ENCODE results near the gene TMEM131.

The TMEM131 gene

DNA sequence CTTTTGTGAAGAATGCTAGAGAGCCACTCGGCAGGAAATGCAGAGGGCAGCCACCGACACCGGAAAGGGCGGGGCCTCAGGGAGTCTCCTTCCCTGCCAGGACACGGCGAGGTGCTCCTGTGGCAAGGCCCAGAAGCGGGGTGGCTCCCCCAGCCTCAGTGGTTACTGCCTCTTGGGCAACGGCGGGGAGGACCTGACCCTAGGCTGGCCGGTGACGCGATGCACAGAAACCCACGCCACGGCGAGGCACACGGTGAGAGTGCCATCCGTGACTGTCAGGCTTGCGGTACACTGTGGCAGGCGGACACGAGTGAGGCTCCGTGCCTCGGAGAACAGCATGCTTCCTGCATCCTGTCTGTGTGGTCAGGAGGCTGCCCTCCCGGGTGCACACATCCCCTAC is 234.6 kb downstream of the TMEM131 start:
- Histone ChIP-seq H3K18ac (ENCODE audit: low read depth in 1 of 2, low read length in 2 of 2) (no peak overlapping the region), H3K23ac (ENCODE audit: low read length in 2 of 2) (no peak overlapping the region), H3K9me3 (ENCODE audit: control insufficient read depth, low read length) (no peaks in the 10 kb centered on the region), H3K27ac (ENCODE audit: low read length, poor library complexity, severe bottlenecking) (no peak overlapping the region), H3K4me2 (ENCODE audit: low read length, poor library complexity, severe bottlenecking) (no peak overlapping the region), H3K14ac (ENCODE audit: low read length in 2 of 2) (no peak overlapping the region), H2AFZ (ENCODE audit: low read depth, low read length) (no peak overlapping the region), H3K79me1 (replicated peaks; ENCODE audit: low read length, poor library complexity, severe bottlenecking) (no peaks in the 10 kb centered on the region), H2BK12ac (ENCODE audit: low read length in 2 of 2) (no peak overlapping the region), H3K9ac (ENCODE audit: low read length) (no peak overlapping the region), H3K4me1 (ENCODE audit: control insufficient read depth, insufficient read depth, low read depth, low read length) (peaks cover 7% of the 10 kb centered on the region), H2BK120ac (ENCODE audit: low read depth, low read length) (no peak overlapping the region), H3K4ac (ENCODE audit: low read depth in 1 of 2, low read length in 2 of 2) (no peak overlapping the region), H4K8ac (ENCODE audit: low read length) (no peak overlapping the region), H2BK15ac (ENCODE audit: low read depth, poor library complexity, severe bottlenecking) (no peak overlapping the region), H2AK5ac (ENCODE audit: low read length, severe bottlenecking) (no peak overlapping the region), H3K4me3 (ENCODE audit: insufficient read depth in 1 of 2, low read depth in 1 of 2, low read length in 2 of 2) (no peak overlapping the region), H4K91ac (ENCODE audit: low read length) (peak overlapping the region; percentile 15), H2BK5ac (ENCODE audit: low read depth, low read length, poor library complexity, severe bottlenecking) (no peak overlapping the region), H3K36me3 (ENCODE audit: control insufficient read depth in 1 of 2, insufficient read depth in 2 of 2, low read depth in 1 of 2, low read length in 2 of 2) (peaks cover 74 to 94% of the 10 kb centered on the region in 2 experiments), H3K27me3 (ENCODE audit: control insufficient read depth in 1 of 2, insufficient read depth in 1 of 2, low read length in 2 of 2) (no peaks in the 10 kb centered on the region)
- WGBS = 92% methylated on average over 23 of the region's 23 CpGs
- DNase-seq = no peak

DNA sequence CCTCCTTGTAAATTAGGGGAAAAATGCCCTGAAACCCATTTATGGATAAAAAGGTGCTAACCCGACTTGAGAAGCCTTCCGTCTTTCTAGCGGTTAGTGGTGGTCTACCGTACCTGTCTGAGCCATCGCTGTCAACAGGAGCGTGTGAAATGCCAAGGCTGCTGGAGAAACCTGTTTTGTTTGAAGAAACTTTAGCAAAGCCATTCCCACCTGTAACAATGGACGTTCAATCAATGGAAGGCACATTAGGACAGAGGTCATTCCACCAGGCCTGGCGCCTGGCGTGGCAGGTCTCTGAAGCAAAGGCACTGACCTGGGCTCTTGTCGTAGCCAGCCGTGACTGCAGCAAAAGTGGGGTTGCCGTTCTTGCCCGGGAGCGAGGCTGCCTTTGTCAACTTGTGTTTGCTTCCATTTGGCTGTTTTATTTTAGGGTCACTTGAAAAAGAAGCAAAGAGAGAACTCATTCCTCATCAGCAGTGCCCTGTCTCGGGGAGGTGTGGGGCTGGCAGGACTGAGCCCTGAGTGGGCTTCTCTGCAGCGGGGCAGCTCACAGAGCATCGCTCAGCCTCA is 235.2 kb downstream of the TMEM131 start:
- Histone ChIP-seq H3K27me3 (ENCODE audit: control insufficient read depth in 1 of 2, insufficient read depth in 1 of 2, low read length in 2 of 2) (no peaks in the 10 kb centered on the region), H2BK5ac (ENCODE audit: low read depth, low read length, poor library complexity, severe bottlenecking) (no peak overlapping the region), H3K27ac (ENCODE audit: low read length, poor library complexity, severe bottlenecking) (no peak overlapping the region), H3K14ac (ENCODE audit: low read length in 2 of 2) (no peak overlapping the region), H3K4me2 (ENCODE audit: low read length, poor library complexity, severe bottlenecking) (no peak overlapping the region), H2AK5ac (ENCODE audit: low read length, severe bottlenecking) (no peak overlapping the region), H3K23ac (ENCODE audit: low read length in 2 of 2) (no peak overlapping the region), H4K8ac (ENCODE audit: low read length) (no peak overlapping the region), H3K9ac (ENCODE audit: low read length) (no peak overlapping the region), H2AFZ (ENCODE audit: low read depth, low read length) (no peak overlapping the region), H2BK15ac (ENCODE audit: low read depth, poor library complexity, severe bottlenecking) (no peak overlapping the region), H4K91ac (ENCODE audit: low read length) (no peak overlapping the region), H3K18ac (ENCODE audit: low read depth in 1 of 2, low read length in 2 of 2) (no peak overlapping the region), H2BK120ac (ENCODE audit: low read depth, low read length) (no peak overlapping the region), H3K4ac (ENCODE audit: low read depth in 1 of 2, low read length in 2 of 2) (no peak overlapping the region), H3K4me3 (ENCODE audit: insufficient read depth in 1 of 2, low read depth in 1 of 2, low read length in 2 of 2) (no peak overlapping the region), H3K79me1 (replicated peaks; ENCODE audit: low read length, poor library complexity, severe bottlenecking) (no peaks in the 10 kb centered on the region), H3K9me3 (ENCODE audit: control insufficient read depth, low read length) (no peaks in the 10 kb centered on the region), H3K36me3 (ENCODE audit: control insufficient read depth in 1 of 2, insufficient read depth in 2 of 2, low read depth in 1 of 2, low read length in 2 of 2) (peaks cover 77 to 94% of the 10 kb centered on the region in 2 experiments), H2BK12ac (ENCODE audit: low read length in 2 of 2) (no peak overlapping the region), H3K4me1 (ENCODE audit: control insufficient read depth, insufficient read depth, low read depth, low read length) (peaks cover 7% of the 10 kb centered on the region)
- no peak for DNase-seq
- 98% methylated on average over 17 of the region's 17 CpGs for WGBS

DNA sequence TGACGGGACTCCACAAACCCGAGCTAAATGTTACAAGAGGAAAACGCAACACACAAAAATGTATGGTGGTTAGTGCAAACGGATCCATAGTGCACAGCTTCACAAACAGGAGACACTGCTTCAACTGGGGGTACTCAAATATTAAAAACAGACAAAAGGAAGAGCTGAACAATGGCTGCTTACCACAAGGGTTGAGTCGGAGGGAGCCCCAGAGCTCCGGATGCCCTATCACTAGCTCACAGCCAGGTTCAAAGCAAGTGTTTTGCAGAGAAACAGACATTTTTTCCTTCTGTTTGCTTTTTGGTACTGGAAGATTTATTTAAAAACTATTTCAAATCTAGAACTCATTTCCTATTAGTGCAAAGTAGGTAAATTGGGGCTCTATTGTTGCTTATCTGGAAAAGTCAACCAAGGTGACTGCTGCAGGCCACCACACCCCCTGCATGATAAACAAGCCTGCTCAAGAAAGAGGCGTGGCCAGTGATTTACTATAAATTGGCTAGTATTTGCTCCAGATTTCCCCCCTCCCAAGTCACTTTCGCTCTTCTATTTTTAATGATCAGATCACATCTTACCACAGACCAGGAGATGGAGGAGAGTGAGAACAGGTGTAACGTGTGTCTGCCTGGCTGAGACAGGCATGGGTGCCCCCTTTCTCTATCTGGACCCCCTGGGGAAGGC is 235.9 kb downstream of the TMEM131 start:
- Histone ChIP-seq H2BK120ac (ENCODE audit: low read depth, low read length) (no peak overlapping the region), H3K79me1 (replicated peaks; ENCODE audit: low read length, poor library complexity, severe bottlenecking) (no peaks in the 10 kb centered on the region)
- no peak for DNase-seq

GRCh38 chr2:97758131-97758705 is 237.5 kb downstream of the TMEM131 start:
- Histone ChIP-seq H3K4me1 (ENCODE audit: control insufficient read depth, insufficient read depth, low read depth, low read length) (no peaks in the 10 kb centered on the region), H3K27me3 (ENCODE audit: control insufficient read depth in 1 of 2, insufficient read depth in 1 of 2, low read length in 2 of 2) (no peaks in the 10 kb centered on the region), H3K4ac (ENCODE audit: low read depth in 1 of 2, low read length in 2 of 2) (no peak overlapping the region), H3K23ac (ENCODE audit: low read length in 2 of 2) (no peak overlapping the region), H4K8ac (ENCODE audit: low read length) (no peak overlapping the region), H4K91ac (ENCODE audit: low read length) (no peak overlapping the region), H3K18ac (ENCODE audit: low read depth in 1 of 2, low read length in 2 of 2) (no peak overlapping the region), H3K9ac (ENCODE audit: low read length) (no peak overlapping the region), H2BK15ac (ENCODE audit: low read depth, poor library complexity, severe bottlenecking) (no peak overlapping the region), H2BK12ac (ENCODE audit: low read length in 2 of 2) (no peak overlapping the region), H3K4me3 (ENCODE audit: insufficient read depth in 1 of 2, low read depth in 1 of 2, low read length in 2 of 2) (no peak overlapping the region), H3K36me3 (ENCODE audit: control insufficient read depth in 1 of 2, insufficient read depth in 2 of 2, low read depth in 1 of 2, low read length in 2 of 2) (peaks cover 64 to 90% of the 10 kb centered on the region in 2 experiments), H3K9me3 (ENCODE audit: control insufficient read depth, low read length) (no peaks in the 10 kb centered on the region), H3K27ac (ENCODE audit: low read length, poor library complexity, severe bottlenecking) (no peak overlapping the region), H2BK120ac (ENCODE audit: low read depth, low read length) (no peak overlapping the region), H2AFZ (ENCODE audit: low read depth, low read length) (no peak overlapping the region), H2AK5ac (ENCODE audit: low read length, severe bottlenecking) (no peak overlapping the region), H2BK5ac (ENCODE audit: low read depth, low read length, poor library complexity, severe bottlenecking) (no peak overlapping the region), H3K4me2 (ENCODE audit: low read length, poor library complexity, severe bottlenecking) (no peak overlapping the region), H3K79me1 (replicated peaks; ENCODE audit: low read length, poor library complexity, severe bottlenecking) (no peaks in the 10 kb centered on the region), H3K14ac (ENCODE audit: low read length in 2 of 2) (no peak overlapping the region)
- 100% methylated on average over 1 of the region's 1 CpG for WGBS
- DNase-seq = no peak

More for the DNA sequence above, 235.9 kb downstream of the TMEM131 start:
- Histone ChIP-seq H2BK15ac (ENCODE audit: low read depth, poor library complexity, severe bottlenecking) (no peak overlapping the region), H3K9ac (ENCODE audit: low read length) (no peak overlapping the region), H3K27ac (ENCODE audit: low read length, poor library complexity, severe bottlenecking) (no peak overlapping the region), H2AFZ (ENCODE audit: low read depth, low read length) (no peak overlapping the region), H3K14ac (ENCODE audit: low read length in 2 of 2) (no peak overlapping the region), H3K23ac (ENCODE audit: low read length in 2 of 2) (no peak overlapping the region), H3K4me2 (ENCODE audit: low read length, poor library complexity, severe bottlenecking) (no peak overlapping the region), H2BK5ac (ENCODE audit: low read depth, low read length, poor library complexity, severe bottlenecking) (no peak overlapping the region), H3K36me3 (ENCODE audit: control insufficient read depth in 1 of 2, insufficient read depth in 2 of 2, low read depth in 1 of 2, low read length in 2 of 2) (peaks cover 73 to 94% of the 10 kb centered on the region in 2 experiments), H3K27me3 (ENCODE audit: control insufficient read depth in 1 of 2, insufficient read depth in 1 of 2, low read length in 2 of 2) (no peaks in the 10 kb centered on the region), H3K4me1 (ENCODE audit: control insufficient read depth, insufficient read depth, low read depth, low read length) (peaks cover 7% of the 10 kb centered on the region), H4K91ac (ENCODE audit: low read length) (no peak overlapping the region), H2AK5ac (ENCODE audit: low read length, severe bottlenecking) (no peak overlapping the region), H3K9me3 (ENCODE audit: control insufficient read depth, low read length) (no peaks in the 10 kb centered on the region), H3K4me3 (ENCODE audit: insufficient read depth in 1 of 2, low read depth in 1 of 2, low read length in 2 of 2) (no peak overlapping the region), H3K4ac (ENCODE audit: low read depth in 1 of 2, low read length in 2 of 2) (no peak overlapping the region), H4K8ac (ENCODE audit: low read length) (no peak overlapping the region), H2BK12ac (ENCODE audit: low read length in 2 of 2) (no peak overlapping the region), H3K18ac (ENCODE audit: low read depth in 1 of 2, low read length in 2 of 2) (no peak overlapping the region)
- 94% methylated on average over 7 of the region's 9 CpGs for WGBS
